ENCODE data around the gene RBBP5.

The RBBP5 gene

GRCh38 chr1:205053296-205053695 is 68.5 kb downstream of the RBBP5 start:
- DNase-seq = no peak

- DNase-seq = no peak
Measured at GRCh38 chr1:205052690-205053089, 69.1 kb downstream of the RBBP5 start.

GRCh38 chr1:205049479-205049878 is 72.3 kb downstream of the RBBP5 start:
- no peak for DNase-seq

- DNase-seq = no peak
Measured at GRCh38 chr1:205048382-205048781, 73.4 kb downstream of the RBBP5 start.

GRCh38 chr1:205047764-205048231 is 74.0 kb downstream of the RBBP5 start:
- no peak for DNase-seq

DNA sequence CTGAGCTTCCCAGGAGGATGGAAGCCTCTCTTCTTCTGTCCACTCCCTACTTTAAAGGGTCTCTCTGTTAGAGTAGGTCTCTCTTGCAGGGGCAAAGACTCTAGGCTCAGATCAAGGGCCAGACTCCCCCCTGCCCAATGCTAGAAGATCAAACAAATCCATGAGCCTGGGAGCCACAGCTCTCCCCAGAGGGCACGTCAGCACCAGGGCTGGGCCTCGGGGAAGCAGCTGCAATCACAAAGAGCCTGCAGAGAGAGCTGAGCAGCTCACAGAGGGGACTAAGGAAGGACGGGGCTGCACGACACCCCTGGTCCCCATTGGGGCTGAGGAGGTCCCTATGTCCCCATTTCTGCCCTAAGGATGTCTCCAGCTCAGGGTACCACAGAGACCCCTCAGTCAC is 74.9 kb downstream of the RBBP5 start:
- no peak for DNase-seq

DNA sequence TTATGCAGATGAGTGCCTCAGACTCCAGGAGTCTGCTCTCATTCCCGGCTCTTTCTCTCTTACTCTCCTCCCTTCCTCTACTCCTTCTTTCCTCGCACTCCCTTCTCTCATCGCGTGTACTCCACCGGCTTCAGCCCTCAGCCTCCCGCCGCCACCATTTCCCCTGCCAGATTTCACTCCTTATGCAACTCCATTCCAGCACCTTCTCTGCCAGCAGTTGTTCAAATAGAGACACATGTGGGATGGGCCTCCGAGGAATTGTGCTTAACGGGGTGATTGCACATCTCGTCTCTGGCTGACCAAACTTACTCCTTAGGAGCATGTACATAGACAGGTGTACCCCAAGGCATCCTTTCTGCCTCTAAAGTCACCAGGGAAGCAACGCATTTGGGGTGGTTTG is 76.6 kb downstream of the RBBP5 start:
- DNase-seq = no peak

GRCh38 chr1:205044741-205045140 is 77.0 kb downstream of the RBBP5 start:
- DNase-seq = no peak

- no peak for DNase-seq
Measured at GRCh38 chr1:205043866-205044265, 77.9 kb downstream of the RBBP5 start.

DNA sequence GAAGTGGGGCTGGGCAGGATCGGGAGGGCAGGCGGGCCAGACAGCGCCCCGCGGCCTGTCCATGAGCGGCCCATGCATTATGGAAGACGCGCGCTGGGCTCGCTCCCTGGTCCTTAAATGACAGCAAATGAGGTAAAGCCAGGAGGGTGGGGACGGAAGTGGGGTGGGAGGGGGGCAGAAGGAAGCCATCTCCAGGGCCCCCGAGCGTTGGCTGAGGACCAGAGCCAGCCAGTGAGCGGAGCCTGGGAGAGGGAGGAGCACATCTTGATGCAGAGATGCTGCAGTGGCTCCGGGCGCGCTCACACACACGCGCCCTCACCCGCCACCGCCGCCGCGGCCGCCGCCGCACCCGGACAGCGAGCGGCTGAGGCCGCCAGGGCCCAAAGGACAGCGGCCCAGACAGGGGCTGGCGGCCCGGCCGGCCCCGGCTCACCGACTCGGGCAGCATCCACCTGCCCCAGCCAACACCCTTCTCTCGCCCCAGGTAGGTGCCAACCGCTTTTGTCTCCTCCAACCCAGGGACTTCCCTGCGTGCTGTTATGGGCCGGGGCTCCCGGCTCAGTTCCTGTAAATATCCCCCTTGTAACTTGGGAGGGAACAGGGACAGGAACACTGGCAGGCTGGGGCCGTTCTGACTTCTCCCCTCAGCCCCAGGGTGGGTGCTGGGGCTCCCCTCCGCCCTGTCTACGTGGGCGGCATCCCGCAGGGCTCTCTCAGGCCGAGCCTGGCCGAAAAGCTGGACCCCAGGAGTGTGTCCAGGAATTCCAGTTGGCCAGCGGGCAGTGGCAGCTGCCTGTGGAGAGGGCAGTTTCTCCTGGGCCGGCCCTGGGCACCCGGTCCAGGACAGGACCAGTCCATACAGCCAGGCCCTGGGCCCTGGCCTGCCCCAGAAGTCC is 78.6 kb downstream of the RBBP5 start, which contains the start of gene CNTN2:
Gene CNTN2 (plus strand): TSS at position 302 of the 896 bp plus-strand sequence. CDS start 9,974 bp downstream, outside the sequence.
- no peak for DNase-seq

DNA sequence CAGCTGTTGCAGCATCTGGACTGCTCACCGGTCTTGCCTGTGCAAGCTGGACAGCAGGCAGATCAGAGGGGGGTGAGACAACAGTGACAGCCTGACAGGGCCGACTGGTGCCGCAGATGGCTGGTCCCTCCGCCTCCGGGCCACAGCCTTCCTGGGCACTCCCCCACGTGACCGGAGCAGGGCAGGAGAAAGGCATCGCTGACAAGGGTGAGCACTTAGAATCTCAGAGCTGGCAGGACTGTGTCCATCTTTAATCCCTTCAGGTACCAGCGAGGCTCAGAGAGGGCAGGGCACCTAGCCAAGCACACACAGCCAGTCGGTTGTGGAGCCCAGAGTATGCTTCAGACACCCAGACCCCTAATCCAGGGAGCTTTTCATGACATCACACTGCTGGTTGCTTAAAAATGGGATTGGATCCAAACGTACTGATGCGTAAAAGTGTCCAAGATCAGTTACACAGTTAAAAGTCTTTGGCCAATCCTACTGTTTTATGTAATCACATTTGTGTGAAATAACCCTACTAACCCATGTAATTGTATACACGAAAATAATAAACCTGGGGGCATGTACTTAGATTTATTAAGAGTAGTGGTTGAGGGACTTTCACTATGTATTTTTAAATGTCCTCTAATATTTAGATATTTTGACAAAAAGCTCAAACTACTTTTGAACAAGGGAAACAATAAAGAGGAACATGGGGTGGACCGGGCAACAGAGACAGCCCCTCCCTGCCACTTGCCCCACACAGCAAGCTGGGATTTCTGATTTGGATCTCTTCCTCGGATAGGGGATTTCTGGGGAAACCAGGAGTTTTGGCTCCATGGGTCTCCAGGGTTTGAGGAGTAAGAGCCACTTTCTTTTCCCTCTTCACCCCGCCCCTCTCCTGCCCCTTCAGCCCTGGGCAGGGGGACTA is 79.5 kb downstream of the RBBP5 start:
- no peak for DNase-seq

DNA sequence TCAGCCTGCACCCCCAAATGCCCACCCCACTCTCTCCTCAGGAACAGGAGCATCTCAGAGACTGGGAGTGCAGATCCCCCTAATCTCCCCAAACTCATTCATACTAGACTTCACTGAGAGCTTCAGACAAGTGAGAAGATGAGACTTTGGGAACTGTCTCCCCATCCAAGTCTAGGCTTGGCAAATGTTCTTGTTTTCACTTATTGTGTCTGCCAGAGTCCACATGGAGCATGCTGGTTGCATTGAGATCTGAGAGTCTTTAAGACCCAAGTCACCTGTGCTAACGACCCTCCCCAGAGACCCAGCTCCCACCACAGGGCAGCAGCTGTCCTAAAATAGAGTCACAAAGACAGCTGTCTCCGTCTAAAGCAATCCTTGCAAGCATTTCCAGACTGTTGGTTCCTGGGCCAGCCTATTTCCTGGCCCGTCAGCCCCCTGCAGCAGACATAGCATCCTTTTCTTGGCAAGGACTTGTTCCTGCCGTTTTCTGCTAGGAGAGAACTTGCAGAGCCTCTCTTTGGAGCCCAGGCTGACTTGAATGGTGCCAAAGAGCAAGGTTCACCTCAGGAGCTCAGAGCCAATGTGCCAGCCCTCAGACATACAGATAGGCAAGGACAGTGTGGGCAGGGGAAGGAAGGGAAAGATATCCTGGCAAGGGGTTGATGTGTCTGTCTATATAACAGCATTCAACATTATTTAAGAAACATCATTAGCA is 80.6 kb downstream of the RBBP5 start:
- no peak for DNase-seq

DNA sequence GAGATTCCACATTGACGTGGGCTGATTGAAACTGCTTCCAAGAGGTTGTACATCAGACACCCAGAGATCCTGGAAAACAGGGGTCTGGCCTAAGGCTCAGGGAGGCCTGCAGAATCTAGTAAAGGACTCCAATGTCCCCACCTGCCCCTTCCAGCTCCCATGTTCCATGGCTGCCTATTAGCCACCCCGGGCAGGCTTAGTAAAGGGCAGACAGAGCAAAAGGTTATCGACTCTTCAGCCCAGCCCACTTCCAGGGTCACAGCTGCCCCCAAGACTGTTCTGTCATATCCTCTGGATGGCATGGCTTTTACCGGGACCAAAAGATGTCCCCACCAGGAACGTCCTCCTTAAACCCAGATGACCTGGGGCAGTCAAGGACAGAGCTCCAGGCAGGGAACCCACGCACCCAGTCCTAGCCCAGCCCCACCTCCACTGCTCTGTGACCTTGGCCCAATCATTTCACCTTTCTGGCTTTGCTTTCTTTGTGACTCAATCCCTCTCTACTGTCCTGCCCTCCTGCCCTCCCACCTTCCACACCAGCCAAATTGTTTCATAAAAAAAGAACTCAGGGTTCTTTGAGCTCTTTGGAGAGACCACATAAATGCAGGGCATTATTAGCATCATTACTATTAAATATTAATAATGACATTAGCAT is 83.5 kb downstream of the RBBP5 start:
- DNase-seq = no peak

DNA sequence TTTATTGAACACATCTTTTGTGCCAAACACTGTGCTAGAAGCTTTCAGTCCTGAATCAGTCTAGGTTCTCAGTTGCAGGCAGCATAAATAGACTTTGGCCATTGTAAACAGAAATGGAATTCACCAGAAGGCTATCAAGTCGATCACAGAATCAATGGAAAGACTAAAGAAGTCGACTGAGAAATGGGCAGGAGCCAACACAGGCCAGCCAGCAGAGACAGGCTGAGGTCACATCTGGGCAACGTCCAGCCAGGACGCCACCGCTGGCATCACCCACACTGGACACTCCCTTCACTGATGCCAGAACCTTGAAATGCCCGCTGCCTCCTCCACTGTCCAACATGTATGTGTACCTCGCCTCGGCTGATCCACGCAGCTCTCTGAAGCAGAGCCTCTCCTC is 84.2 kb downstream of the RBBP5 start:
- no peak for DNase-seq

All from 8988T (cell line).